IPS-NIHi7 (cell line): ENCODE results near the gene CSNK1E.

Experiments
- DNase-seq: peaks from one replicate; pipeline ENCODE4 v3.0.0; 2012; ENCODE audit warnings: mixed read lengths; ENCODE audit errors: extremely low spot score

The CSNK1E gene

DNA sequence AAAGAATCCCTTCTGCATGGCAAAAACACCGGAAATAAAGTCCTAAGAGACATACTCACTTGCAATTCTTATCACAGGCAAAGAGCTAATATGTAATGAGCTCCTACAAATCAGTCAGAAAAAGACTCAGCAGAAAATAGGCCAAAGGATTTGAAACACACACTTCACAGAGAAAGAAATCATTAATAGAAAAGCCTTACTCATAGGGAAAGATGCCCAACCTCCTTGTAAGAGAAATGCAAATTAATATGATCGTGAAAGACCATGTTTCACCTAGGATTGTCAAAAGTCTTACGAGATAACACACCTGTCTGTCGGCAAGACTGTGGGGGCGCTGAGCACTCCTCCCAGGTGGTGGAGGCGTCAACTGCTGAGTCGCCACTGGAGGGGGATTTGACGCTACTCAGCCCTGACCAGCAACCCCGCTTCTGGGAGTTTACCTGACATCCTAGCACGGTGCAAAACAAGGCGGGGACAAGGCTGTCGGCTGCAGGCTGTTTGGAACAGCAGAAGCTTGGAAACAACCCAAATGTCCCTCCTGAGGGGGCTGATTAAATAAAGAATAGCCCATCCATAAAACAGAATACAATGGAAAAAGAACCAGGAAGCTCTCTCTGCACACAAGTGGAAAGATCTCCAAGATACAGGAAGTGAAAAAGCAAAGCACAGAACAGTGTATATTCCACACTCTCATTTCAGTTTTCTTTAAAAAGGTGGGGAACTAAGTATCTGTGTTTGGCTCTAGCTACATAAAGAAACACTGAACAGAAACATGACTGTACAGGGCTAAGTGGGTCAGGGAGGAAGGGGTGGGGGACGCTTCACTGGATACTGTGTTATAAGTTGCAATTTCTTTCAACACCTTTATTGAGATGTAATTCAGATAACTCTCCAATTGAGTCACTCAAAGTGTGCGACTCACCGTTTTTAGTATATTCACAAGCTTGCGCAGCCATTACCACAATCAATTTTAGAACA is 11.5 kb downstream of the CSNK1E start:
- DNase-seq: peak; percentile 76

DNA sequence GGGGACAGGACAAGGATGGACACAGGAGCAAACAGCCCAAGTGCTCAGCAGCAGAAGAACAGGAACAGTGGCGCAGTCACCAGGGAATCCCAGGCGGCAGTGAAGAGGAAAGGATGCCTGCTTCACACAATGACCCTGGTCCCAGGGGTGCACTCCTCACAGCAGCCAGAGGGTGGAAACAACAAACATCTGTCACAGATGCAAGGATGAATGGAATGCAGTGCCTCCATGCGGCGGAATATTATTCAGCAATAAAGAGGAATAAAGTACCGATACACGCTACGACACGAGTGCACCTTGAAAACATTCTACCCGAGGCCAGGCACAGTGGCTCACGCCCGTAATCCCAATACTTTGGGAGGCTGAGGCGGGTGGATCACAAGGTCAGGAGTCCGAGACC is 12.7 kb downstream of the CSNK1E start:
- DNase-seq: no peak

DNA sequence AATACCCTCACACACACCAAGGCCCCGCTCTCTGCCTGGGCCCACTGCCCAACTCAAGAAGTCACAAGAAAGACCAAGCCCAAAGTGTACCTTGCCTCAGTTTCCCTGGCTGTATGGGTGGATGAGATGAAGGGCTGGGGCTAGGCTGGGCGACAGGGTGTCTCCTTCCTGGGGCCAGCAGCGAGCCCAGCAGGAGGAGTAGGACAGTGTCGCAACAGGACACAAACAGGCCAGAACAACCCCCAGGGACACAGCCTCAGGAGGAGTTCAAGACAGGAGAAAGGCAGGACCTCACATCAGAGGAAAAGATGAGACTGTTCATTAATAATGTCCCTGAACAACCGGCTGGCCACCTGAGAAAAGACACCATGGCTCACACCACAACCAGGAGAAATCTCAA is 13.3 kb downstream of the CSNK1E start:
- no peak for DNase-seq

- DNase-seq: no peak
These were observed 14.3 kb downstream of the CSNK1E start for GRCh38 chr22:38302906-38303305.

DNA sequence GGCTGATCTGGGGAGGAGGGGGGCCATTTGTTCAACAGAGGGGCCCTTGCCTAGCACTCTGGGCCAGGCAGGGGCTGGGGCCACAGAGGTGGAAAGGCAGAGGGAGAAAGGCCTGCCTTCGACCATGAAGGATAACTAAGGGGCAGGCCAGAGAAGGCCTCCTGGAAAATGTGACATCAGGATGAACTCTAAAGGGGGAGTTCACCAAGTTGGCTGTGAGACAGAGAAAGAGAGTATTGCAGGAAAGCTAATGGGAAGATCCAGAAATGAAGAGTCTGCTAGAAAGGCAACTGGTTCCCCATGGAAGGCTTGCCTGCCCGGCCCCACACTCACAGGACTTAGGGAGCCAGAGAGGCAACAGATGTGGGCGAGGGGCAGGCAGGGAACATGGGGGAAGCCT is 16.3 kb downstream of the CSNK1E start:
- DNase-seq: no peak

- DNase-seq: no peak
These were observed 16.9 kb downstream of the CSNK1E start for GRCh38 chr22:38300197-38300945.

DNA sequence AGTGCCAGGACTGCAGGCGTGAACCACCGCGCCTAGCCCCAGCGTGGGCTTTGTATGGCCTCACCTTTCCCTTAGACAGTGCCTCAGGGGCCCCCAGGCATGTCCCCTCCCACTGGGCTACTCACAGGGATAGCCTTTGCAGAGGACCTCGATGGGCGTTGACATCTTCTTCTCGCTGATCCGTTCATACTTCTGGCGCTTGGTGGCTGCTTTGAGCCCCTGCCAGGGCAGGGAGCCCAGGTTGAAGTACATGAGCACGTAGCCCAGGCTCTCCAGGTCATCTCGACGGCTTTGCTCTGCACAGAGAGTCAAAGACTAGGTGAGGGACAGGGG is 17.5 kb downstream of the CSNK1E start:
- DNase-seq: no peak

- DNase-seq: peak; percentile 73
These were observed 18.8 kb downstream of the CSNK1E start for GRCh38 chr22:38298312-38299005.

- DNase-seq: no peak
These were observed 20.9 kb downstream of the CSNK1E start for GRCh38 chr22:38296372-38296771.

DNA sequence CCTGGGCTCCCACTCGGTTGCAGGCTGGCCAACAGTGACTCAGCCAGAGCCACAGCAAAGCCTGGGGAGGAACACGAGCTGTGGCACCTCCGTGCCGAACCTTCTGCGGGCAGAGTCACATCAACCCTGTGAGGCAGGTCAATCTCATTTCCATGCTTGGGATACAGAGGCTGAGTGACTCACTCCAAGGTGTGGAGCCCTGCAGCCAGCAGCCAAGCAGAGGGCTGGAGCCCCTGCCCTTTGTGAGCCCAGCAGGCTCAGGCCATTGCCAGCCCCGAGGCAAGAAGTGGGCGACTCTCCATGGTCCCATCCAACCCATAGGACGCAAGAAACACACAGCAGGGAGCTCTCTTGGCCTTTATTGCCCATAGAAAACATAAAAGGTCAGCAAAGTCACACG is 21.4 kb downstream of the CSNK1E start:
- no peak for DNase-seq

GRCh38 chr22:38295339-38295738 is 21.9 kb downstream of the CSNK1E start:
- DNase-seq: no peak

DNA sequence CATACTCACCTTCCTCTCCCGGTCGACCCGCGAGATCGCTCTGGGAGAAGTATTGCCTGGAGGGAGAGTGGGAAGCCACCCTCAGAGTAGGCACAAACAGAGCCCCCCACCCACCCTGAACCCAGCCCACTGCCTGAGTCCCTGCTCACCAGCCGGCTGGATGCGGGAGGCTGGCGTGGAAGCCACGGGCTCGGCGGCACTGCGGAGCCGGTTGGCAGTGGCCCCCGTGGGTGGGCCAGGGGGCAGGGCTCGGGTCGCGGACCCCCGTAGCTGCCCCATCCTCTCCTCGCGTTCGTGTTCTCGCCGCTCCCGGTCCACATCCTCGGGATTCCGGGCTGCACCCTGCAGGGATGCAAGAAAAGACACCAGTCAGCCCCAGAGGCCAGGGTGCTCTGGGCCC is 23.0 kb downstream of the CSNK1E start:
- DNase-seq: no peak

GRCh38 chr22:38292694-38293093 is 24.5 kb downstream of the CSNK1E start:
- DNase-seq: no peak

DNA sequence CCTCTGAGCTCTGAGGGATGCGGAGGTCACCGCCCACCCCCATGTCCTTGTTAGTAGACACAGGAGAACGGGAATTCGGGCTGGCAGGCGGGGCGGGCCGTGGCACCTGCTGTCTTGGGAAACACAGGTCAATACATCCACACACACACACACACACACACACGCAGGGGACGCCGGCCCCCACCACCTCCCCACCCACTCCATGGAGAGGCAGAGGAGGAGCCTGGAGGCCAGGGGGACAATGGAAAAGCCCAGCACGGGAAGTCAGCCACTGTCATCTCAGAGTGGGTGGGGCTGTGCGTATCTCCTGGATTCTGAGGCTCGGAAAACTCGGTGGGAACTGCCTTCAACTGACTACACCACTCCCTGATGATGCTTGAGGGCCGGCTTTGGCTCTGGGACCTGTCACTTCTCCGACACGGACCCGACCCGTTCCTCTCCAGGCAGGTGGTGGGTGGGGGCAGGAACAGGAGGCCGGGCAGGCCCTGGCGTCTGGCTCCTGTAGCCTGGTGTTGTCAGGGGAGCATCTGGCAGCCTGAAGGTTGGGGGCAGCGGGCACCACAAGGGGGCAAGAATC is 25.9 kb downstream of the CSNK1E start:
- no peak for DNase-seq

GRCh38 chr22:38290347-38290746 is 26.9 kb downstream of the CSNK1E start:
- DNase-seq: no peak

DNA sequence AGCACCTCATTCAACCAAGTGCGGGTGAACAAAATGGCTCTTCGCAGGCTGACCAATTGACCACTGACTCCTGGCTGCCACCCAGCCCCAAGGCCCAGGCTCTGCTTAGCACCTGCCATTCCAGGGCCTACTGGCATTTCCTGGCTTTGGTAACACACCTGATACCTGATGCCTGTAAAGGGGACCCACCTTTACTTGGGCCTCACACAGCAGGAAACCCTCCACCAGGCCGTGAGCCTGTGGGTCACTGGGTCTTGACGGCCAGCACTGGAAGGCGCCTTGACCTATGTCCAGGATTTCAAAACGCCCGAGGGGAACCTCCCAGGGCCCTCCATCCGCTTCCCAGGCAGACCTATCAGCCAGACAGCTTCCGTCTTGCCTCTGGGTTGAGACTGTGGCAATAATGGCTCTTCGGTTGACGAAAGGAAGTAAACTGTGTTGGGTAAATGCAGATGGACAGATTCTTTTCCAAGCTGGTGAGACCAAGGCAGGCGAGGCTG is 27.6 kb downstream of the CSNK1E start:
- DNase-seq: no peak

DNA sequence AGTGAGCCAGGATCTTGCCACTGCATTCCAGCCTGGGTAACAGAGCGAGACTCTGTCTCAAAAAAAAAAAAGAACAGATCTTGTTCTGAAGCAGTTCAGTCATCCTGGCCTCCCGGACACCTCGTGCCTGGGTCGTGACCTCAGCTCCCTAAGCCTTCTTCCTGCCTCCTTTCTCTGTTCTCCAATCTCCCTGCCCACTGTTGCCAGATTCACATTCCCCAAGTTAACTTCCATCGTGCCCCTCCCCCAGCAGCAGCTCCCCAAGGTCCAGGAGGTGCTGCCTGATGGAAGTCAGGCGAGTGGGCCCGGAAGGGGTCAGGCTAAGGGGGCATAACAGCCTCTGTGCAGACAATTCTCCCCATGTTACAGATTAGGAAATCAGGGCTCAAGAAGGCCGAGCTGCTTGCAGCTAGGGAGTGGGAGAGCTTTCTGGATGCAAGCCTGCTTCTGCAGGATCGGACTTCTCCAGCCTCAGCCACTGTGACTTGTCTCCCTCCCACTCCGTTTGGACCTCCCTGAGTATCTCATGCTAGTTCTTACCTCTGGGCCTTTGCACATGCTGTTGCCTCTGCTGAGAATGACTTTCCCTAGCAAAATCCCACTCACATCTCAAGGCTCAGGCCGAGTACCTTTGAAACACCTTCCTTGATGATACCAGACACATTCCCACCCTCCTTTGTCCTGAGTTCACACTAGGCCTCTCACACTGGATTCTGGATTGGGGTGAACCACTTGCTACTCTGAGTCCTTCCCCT is 30.1 kb downstream of the CSNK1E start:
- no peak for DNase-seq

DNA sequence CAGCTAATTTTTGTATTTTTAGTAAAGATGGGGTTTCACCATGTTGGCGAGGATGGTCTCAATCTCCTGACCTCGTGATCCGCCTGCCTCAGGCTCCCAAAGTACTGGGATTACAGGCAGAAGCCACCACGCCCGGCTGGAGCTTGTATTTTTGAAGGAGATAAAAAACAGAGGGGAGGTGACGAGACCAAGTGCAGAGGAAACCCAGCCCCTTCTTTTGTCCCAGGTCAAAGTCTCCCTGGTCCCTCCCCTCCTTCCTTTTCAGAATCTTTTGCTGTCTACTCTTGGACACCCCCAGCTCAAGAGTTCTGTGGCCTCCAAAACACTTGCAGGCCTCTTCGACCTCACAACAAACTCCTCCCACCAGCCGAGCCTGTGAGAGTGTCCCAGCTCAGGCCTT is 32.2 kb downstream of the CSNK1E start:
- DNase-seq: no peak

GRCh38 chr22:38284042-38284402 is 33.2 kb downstream of the CSNK1E start:
- DNase-seq: no peak

- DNase-seq: no peak
These were observed 34.8 kb downstream of the CSNK1E start for GRCh38 chr22:38282397-38282796.

DNA sequence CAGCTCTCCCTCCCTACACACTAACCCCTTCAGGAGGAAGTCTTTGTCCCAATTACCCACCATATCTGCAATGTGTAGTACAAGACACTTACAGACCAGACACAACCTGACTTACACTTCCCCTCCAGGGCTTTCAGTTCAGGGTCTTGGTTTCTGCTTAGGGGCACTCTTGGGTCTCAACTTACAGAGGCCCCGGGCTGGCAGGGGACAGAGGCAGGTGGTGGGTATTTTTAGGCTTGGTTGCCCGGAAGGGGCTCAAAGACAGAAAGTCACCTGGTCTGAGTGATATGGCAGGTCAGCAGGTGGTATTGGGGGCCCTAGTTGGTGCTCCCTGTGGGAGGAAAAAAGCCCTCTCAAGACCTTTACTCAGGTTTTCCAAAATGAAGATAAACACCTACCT is 41.1 kb downstream of the CSNK1E start:
- DNase-seq: no peak
